ENCODE results near the gene MYMK. TPM values are rescaled to one million over a fixed set of nuclear protein-coding genes. Genes with fewer than 3 reads are reported as not detected.

MYMK gene
- total RNA-seq, 1 experiment from 2014 or later, result 0.64 TPM

DNA sequence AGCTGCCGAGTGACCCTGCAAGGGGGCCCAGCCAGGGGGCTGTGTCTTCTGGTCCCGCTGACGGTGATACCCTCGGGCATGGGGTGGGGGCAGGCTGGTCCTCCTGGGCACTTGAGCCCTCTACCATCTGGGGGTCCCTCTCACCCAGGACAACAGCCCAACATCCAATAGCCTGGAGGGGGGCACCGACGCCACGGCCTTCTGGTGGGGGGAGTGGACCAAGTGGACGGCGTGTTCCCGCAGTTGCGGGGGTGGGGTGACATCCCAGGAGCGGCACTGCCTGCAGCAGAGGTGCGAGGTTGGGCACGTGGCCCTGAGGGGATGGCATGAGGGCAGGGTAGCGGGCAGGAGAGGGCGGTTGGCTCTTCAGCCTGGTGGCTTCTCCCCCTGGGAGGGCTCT is 12.5 kb upstream of the MYMK start:
- in situ Hi-C loops (cut with HindIII; ENCODE audit: low sequenced_read_pairs), result no loop called here
- DNase-seq (ENCODE audit: low spot score), result no peak

DNA sequence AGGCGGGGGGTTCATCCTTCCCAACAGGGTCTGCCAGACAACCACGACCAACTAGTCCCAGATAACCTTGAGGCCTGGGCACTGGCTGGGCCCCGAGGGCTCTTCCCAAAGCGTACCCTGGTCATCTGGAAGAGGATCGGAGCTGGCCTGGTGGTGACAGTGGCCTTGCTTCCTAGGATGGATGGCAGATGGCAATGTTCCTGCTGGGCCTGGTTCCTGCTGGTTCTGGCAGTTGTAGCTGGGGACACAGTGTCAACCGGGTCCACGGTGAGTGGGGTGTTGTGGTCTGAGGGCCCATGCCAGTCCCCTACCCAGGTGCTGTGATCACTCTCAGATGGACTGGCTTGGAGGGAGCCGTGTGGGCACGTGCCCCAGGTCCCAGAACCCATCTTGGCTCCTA is 11.8 kb upstream of the MYMK start:
- DNase-seq (ENCODE audit: low spot score), result peak; percentile 84
- in situ Hi-C loops (cut with HindIII; ENCODE audit: low sequenced_read_pairs), result no loop called here

DNA sequence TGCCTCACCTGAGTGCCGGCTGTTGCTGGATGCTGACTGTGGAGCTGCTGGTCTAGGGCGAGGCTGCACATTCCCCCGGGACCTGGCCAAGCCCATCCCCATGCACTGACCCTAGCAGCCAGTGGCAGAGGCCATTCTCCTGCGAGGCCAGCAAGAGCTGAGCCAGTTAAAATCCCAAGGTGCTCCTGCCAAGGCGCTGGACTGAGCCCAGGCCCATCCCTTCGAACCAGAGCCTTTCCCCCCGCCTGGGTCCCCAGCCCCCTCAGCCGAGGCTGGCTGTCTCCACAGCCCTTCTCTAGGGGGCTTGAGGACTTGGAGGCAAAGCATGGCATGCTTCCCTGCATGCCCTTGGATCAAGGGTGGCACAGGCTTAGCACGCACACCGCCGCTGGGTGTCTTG is 11.3 kb upstream of the MYMK start:
- in situ Hi-C loops (cut with HindIII; ENCODE audit: low sequenced_read_pairs), result no loop called here
- peak; percentile 28 for DNase-seq (ENCODE audit: low spot score)

DNA sequence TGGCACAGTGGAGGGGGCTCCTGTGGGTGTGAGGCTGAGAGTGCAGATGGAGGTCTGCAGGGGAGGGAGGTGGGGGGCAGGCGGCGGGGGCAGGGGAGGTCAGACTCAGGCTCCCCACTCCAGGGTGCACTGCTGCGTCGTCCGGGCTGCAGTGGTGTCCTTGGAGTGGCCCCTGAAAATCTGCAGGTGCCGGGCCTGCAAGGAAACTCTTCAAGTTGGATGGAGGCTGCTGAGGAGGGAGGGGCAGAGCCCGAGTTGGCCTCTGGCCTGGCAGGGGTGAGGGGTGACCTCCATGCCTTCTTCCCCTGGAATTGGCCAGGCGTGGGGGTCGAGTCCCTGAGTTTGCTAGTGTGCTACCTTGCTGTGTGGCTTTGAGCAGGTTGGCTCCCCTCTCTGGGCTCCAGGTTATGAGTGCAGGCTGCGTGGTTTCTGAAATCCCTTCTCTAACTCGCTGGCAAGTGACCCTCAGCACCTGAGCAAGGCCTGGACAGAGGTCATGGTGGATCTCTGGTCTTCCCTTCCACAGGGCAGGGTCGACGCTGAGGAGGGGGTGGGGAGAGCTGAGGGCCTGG is 10.6 kb upstream of the MYMK start:
- DNase-seq (ENCODE audit: low spot score), result no peak
- in situ Hi-C loops (cut with HindIII; ENCODE audit: low sequenced_read_pairs), result no loop called here

- in situ Hi-C loops (cut with HindIII; ENCODE audit: low sequenced_read_pairs), result no loop called here
- peak; percentile 73 for DNase-seq (ENCODE audit: low spot score)
Observed at GRCh38 chr9:133534346-133535291, 9.9 kb upstream of the MYMK start, which contains the start of gene ADAMTSL2. TSS of gene ADAMTSL2 (plus strand) at chr9:133534704. CDS start at chr9:133536713, 2,009 bp downstream.

DNA sequence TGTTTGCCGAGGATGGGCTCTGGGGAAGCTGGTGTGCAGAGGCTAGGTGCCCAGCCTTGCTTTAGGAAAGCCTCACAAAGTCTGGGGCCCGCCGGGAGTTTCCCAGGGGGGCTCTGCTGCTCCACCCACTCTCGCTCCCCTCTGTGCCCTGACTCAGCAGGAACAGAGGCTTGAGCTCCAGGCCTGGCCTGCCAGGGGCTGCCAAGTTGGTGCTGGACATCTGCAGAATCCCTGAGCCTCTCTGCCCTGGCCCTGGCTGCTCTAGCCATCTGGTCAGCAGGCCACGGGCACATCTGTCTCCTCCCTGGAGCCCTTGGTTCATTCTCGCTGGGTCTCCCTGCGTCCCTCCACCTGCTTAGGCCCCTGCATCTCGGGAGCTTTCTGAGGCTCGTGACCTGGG is 9.1 kb upstream of the MYMK start:
- DNase-seq (ENCODE audit: low spot score), result no peak
- in situ Hi-C loops (cut with HindIII; ENCODE audit: low sequenced_read_pairs), result no loop called here

- DNase-seq (ENCODE audit: low spot score), result peak; percentile 34
- in situ Hi-C loops (cut with HindIII; ENCODE audit: low sequenced_read_pairs), result no loop called here
Observed at GRCh38 chr9:133532937-133533668, 8.3 kb upstream of the MYMK start.

GRCh38 chr9:133531293-133531692 is 6.5 kb upstream of the MYMK start:
- DNase-seq (ENCODE audit: low spot score), result no peak
- in situ Hi-C loops (cut with HindIII; ENCODE audit: low sequenced_read_pairs), result no loop called here

- in situ Hi-C loops (cut with HindIII; ENCODE audit: low sequenced_read_pairs), result no loop called here
- no peak for DNase-seq (ENCODE audit: low spot score)
Observed at GRCh38 chr9:133529874-133530273, 5.1 kb upstream of the MYMK start.

- in situ Hi-C loops (cut with HindIII; ENCODE audit: low sequenced_read_pairs), result no loop called here
Observed at GRCh38 chr9:133529457-133529856, 4.7 kb upstream of the MYMK start.

DNA sequence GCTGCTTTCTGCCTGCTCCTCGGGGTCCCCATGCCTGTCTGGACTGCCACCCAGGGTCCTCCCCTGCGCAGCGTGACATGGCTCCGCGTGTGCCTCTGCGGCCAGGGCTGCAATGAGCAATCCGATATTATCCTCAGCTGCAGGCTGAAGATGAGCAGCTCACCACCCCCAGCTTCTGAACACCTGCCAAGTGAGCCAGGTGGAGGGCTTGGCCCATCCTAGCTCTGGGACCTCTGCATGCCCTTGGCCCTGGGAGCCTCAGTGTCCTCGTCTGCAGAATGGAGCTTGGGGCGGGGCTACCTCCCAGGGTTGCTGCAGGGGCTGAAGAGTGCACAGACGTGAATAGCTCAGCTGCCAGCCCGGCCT is 4.1 kb upstream of the MYMK start:
- in situ Hi-C loops (cut with HindIII; ENCODE audit: low sequenced_read_pairs), result no loop called here
- DNase-seq (ENCODE audit: low spot score), result peak; percentile 20

More at GRCh38 chr9:133529457-133529856, 4.7 kb upstream of the MYMK start:
- DNase-seq (ENCODE audit: low spot score), result no peak

DNA sequence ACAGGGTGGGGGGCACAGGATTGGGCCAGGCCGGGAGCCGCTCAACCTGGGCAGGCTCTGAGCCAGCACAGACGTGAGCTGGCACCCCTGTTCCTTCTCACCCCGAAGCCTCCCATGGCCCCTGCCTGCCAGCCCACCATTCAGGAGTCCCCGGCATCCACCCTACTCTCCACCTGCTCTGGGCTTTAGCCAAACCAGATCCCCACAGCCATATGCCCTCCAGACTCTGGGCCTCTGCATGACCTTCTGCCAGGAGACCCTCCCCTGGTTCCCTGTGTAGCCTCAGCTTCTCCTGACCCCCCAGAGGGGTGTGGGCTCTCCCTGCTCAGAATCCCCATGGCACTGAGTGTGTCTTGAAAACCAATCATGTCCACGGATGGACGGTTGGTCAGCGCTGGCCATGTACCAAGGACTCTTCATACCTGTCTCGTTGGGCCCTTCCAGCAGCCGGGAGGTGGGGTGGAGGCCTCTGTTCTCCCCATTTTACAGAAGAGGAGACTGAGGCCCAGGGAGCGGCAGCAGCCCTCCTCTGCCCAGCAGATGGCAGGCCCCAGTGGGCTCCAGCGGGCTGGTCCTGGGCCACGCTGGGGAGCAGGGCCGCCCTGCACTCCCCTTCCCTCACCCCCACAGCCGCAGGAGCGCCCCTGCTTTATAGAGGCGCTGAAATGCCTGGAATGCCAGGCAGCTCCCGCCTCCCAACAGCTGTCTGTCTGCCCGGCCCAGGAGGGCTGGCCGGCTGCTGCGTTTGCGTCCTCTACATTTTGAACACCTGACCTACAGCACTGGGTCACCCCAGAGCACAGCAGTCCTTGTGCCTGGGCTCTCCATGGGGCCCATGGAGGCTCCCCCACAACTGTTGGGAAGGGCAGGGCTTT is 3.5 kb upstream of the MYMK start:
- DNase-seq (ENCODE audit: low spot score), result no peak
- in situ Hi-C loops (cut with HindIII; ENCODE audit: low sequenced_read_pairs), result no loop called here

DNA sequence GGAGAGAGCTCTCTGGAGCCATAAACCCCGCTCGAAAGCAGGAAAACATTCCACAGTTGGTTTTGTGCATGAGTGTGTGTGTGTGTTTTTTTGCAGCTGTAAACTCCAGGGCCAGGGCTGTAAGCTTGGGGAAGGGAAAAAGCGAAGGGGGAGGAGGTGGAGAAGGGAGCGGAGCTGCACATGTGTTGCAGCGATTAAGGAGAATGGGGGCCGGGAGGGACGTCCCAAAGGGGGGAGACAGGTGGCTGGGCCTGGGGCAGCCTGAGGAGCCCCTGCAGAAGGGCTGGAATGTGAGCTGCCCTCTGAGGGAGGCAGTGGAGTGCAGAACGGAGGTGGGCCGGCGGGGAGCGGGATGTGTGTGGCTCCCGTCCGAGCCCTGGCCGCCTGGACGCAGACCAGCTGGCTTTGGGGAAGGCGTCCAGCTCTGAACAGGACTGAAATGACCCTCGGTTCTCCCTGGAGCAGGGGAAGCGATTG is 2.7 kb upstream of the MYMK start:
- in situ Hi-C loops (cut with HindIII; ENCODE audit: low sequenced_read_pairs), result no loop called here
- peak; percentile 54 for DNase-seq (ENCODE audit: low spot score)

DNA sequence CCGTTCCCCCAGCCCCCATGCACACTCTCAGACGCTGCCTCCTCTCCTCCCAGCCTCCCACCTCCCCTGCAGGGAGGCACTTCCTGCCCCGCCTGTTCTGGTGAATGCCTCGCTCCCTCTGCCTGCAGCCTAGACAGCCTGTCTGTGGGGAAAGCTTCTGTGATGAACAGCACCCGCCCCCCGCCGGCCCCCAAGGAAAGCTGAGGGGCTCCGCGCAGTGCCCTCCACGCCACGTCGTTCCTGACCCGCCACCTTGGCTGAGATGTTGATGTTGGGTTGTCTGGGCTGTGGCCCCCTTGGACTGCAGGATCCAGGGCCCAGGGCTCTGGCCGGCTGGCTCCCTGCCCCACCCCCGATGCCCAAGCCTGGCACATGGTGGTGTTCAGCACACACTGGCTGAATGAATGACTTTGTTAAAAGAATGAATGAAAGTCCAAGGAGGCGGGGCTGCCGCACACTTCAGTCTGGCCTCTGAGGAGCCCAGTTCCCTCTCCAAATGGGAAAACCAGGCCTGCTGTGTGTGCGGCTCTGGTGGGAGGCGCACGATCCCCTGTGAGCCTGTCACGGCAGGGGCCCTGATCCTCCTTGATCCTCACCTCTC is 2.1 kb upstream of the MYMK start:
- in situ Hi-C loops (cut with HindIII; ENCODE audit: low sequenced_read_pairs), result no loop called here
- no peak for DNase-seq (ENCODE audit: low spot score)

GRCh38 chr9:133525677-133526076 is 918 bp upstream of the MYMK start:
- no peak for DNase-seq (ENCODE audit: low spot score)
- in situ Hi-C loops (cut with HindIII; ENCODE audit: low sequenced_read_pairs), result no loop called here

GRCh38 chr9:133524146-133524545 is 613 bp downstream of the MYMK start:
- no peak for DNase-seq (ENCODE audit: low spot score)
- in situ Hi-C loops (cut with HindIII; ENCODE audit: low sequenced_read_pairs), result no loop called here

GRCh38 chr9:133523106-133523505 is 1.7 kb downstream of the MYMK start:
- DNase-seq (ENCODE audit: low spot score), result no peak
- in situ Hi-C loops (cut with HindIII; ENCODE audit: low sequenced_read_pairs), result no loop called here

GRCh38 chr9:133522073-133522910 is 2.5 kb downstream of the MYMK start:
- in situ Hi-C loops (cut with HindIII; ENCODE audit: low sequenced_read_pairs), result no loop called here
- no peak for DNase-seq (ENCODE audit: low spot score)

All from G401 (cell line).